Muscle layer of duodenum (tissue), 2 donors: ENCODE data around the gene CDK8.
A peak's percentile ranks its signal among the peaks of the same experiment; 100 is the strongest.

Experiments used
- H3K27ac ChIP-seq: one replicate; pipeline ENCODE4 v1.7.0; 2013; ENCODE audit warnings: mild to moderate bottlenecking, low read length
- H3K27me3 ChIP-seq: one replicate; pipeline ENCODE4 v1.7.0; 2013; ENCODE audit warnings: low read depth, mild to moderate bottlenecking, control low read depth, low read length
- H3K36me3 ChIP-seq, 2 donors: one replicate each; pipeline ENCODE4 v1.7.0; 2013; ENCODE audit warnings: low read length in 2 of 2, control low read depth in 1 of 2, mild to moderate bottlenecking in 1 of 2; ENCODE audit not compliant: insufficient read depth in 2 of 2, control insufficient read depth in 1 of 2
- H3K4me1 ChIP-seq, 2 donors: one replicate each; pipeline ENCODE4 v1.7.0; 2013; ENCODE audit warnings: low read length in 2 of 2, mild to moderate bottlenecking in 2 of 2, control low read depth in 1 of 2, moderate library complexity in 1 of 2; ENCODE audit not compliant: insufficient read depth in 2 of 2, control insufficient read depth in 1 of 2
- H3K4me3 ChIP-seq, 2 donors: one replicate each; pipeline ENCODE4 v1.7.0; 2013; ENCODE audit warnings: low read length in 2 of 2, low read depth in 1 of 2, mild to moderate bottlenecking in 1 of 2
- H3K9me3 ChIP-seq, 2 donors: one replicate each; pipeline ENCODE4 v1.7.0; 2013; ENCODE audit warnings: low read length in 2 of 2, control low read depth in 1 of 2, mild to moderate bottlenecking in 1 of 2; ENCODE audit not compliant: control insufficient read depth in 1 of 2
- donor health status: healthy.

CDK8 gene

GRCh38 chr13:26253787-26254582 is at the start of gene CDK8:
CDK8 (plus strand) TSS chr13:26254129; CDS start chr13:26254642, 513 bp downstream.
- no peaks in the 10 kb centered on the region for H3K27me3 ChIP-seq
- peak within 1 kb of the TSS; percentile 80 for H3K27ac ChIP-seq
- peak within 1 kb of the TSS; percentile 74 to 93 for H3K4me3 ChIP-seq
- no peaks in the 10 kb centered on the region for H3K36me3 ChIP-seq
- no peaks in the 10 kb centered on the region for H3K9me3 ChIP-seq
- peaks cover 9 to 13% of the 10 kb centered on the region in 2 donors for H3K4me1 ChIP-seq

GRCh38 chr13:26208287-26208686 is 45.6 kb upstream of the CDK8 start:
- H3K9me3 ChIP-seq: no peaks in the 10 kb centered on the region
- no peak overlapping the region for H3K4me3 ChIP-seq
- H3K36me3 ChIP-seq: peaks cover 32 to 37% of the 10 kb centered on the region in 2 donors
- H3K4me1 ChIP-seq: no peaks in the 10 kb centered on the region
- no peak overlapping the region for H3K27ac ChIP-seq
- H3K27me3 ChIP-seq: no peaks in the 10 kb centered on the region

DNA sequence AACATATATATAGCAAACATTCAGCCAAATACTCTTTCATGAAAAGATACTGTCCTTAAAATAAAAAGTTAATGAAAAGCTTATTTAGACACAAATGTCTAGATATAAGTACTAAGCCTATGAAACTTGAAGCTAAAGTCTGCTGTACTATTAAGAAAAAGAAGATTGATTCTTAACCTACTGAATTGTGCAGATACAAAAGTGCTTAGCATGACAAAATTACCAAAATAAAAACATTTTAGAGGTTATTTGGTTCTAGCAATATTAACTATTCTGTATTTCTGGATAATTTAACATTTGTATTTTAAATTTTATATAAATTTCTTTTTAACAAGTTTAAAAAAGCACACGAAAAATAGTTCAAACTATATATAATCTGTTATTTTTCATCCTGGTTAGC is 40.6 kb upstream of the CDK8 start:
- peaks cover 65 to 66% of the 10 kb centered on the region in 2 donors for H3K36me3 ChIP-seq
- no peak overlapping the region for H3K4me3 ChIP-seq
- no peaks in the 10 kb centered on the region for H3K9me3 ChIP-seq
- no peak overlapping the region for H3K27ac ChIP-seq
- H3K27me3 ChIP-seq: no peaks in the 10 kb centered on the region
- H3K4me1 ChIP-seq: no peaks in the 10 kb centered on the region

DNA sequence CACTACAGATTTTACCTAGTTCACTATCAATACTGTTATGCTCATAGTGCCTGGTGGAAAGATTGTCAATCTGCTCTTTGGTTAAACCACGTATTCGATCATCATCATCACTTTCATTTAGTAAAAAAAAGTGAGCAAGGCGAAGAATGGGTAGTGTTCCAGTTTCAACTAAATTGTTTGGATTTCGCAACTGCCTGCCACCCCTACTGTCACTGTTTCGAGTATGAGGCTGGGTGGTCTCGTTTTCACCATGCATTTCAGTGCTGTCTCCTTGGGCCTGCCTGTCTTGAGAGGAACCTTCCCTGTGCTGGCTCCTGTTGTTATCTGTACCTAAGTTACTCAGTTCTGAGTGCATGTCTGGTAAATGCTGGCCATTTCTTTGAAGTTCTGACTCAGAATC is 39.9 kb upstream of the CDK8 start:
- no peak overlapping the region for H3K4me3 ChIP-seq
- no peaks in the 10 kb centered on the region for H3K27me3 ChIP-seq
- H3K36me3 ChIP-seq: peaks cover 62 to 64% of the 10 kb centered on the region in 2 donors
- no peak overlapping the region for H3K27ac ChIP-seq
- H3K9me3 ChIP-seq: no peaks in the 10 kb centered on the region
- H3K4me1 ChIP-seq: no peaks in the 10 kb centered on the region

- no peaks in the 10 kb centered on the region for H3K9me3 ChIP-seq
- H3K36me3 ChIP-seq: peaks cover 62 to 64% of the 10 kb centered on the region in 2 donors
- no peak overlapping the region for H3K27ac ChIP-seq
- no peaks in the 10 kb centered on the region for H3K27me3 ChIP-seq
- H3K4me3 ChIP-seq: no peak overlapping the region
- H3K4me1 ChIP-seq: peaks cover 9 to 14% of the 10 kb centered on the region in 2 donors
Observed at GRCh38 chr13:26216042-26216441, 37.9 kb upstream of the CDK8 start.

- H3K36me3 ChIP-seq: peaks cover 41 to 43% of the 10 kb centered on the region in 2 donors
- no peak overlapping the region for H3K4me3 ChIP-seq
- no peaks in the 10 kb centered on the region for H3K27me3 ChIP-seq
- no peak overlapping the region for H3K27ac ChIP-seq
- H3K4me1 ChIP-seq: peaks cover 16 to 19% of the 10 kb centered on the region in 2 donors
- H3K9me3 ChIP-seq: no peaks in the 10 kb centered on the region
Observed at GRCh38 chr13:26219726-26220125, 34.2 kb upstream of the CDK8 start.

DNA sequence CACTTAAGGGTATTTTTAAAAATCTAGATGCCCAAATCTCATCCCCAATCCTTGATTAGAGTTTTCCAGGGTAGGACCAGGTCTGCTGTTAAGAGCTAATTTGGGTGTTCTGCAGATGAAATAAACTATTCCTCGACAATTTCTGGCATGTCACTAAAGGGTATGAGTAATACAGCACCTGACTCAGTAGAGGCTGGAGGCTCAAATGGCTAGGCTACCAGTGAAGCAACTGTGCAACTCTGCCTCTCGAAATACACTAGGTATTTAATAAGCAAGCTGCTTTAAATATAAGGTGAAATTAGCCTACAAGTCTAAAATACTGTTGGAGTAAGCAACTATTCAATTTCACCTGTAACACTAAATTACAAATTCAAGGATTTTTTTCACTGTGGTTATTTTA is 33.4 kb upstream of the CDK8 start:
- no peak overlapping the region for H3K27ac ChIP-seq
- peak overlapping the region; percentile 87 to 92 for H3K4me3 ChIP-seq

DNA sequence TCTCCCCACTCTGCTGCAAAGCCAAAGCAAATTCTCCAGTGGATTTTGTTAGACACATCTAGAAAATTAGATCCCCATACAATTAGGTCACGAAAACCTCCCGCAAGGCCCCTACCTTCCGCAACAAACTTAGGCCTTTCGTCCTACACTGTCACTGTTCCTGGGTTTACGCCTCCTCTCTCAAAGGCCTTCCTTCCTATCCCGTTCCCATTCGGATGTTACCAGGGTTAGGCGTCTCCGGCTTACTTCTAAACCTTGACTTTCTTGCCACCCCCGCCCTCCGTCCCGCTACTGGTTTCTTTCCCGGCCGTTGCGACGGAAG is 32.6 kb upstream of the CDK8 start:
- peaks cover 28 to 33% of the 10 kb centered on the region in 2 donors for H3K36me3 ChIP-seq
- no peaks in the 10 kb centered on the region for H3K27me3 ChIP-seq
- H3K9me3 ChIP-seq: no peaks in the 10 kb centered on the region
- peak overlapping the region; percentile 87 to 92 for H3K4me3 ChIP-seq
- H3K4me1 ChIP-seq: peaks cover 16 to 19% of the 10 kb centered on the region in 2 donors
- H3K27ac ChIP-seq: peak overlapping the region; percentile 96

More for the DNA sequence above, 33.4 kb upstream of the CDK8 start:
- H3K27me3 ChIP-seq: no peaks in the 10 kb centered on the region
- peaks cover 16 to 19% of the 10 kb centered on the region in 2 donors for H3K4me1 ChIP-seq
- no peaks in the 10 kb centered on the region for H3K9me3 ChIP-seq
- H3K36me3 ChIP-seq: peaks cover 33 to 35% of the 10 kb centered on the region in 2 donors

DNA sequence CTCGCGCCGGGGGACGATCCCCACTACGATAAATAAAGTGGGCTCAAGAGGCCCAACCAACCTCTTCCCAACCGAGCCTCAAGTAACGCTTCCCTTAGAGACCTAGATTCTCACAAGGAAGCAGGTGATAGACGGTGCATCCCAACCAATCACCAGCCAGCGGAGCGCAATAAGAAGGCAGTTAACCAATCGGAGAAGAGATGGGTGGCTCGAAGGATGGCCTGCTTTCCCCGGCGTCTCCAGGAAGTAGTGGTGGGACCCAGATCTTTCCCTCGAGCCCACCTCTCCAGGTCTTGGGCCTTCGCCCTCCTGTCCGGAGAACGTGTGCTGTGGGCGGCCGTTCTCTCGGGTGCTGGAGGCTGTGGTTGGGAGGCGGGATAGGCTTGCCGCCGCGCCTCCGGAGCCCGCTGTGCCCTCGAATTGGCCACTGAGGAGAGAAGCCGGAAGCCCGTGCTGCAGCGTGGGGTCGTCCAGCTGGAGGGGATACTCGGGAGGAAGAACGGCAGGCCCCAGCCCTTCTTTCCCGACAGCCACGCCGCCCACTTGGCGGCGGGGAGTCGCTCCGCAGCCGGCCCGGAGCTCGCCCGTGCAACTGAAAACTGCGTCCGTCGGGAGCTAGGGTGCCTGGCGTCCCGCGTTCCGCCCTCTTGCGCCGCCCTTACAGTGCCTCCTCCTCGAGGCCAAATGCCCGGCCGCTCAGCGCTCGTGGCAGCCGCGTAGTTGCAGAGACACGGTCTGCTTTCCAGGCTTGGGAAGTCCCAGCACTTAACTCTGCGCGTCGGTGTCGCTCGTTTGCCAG is 32.0 kb upstream of the CDK8 start, which contains the start of gene RNF6:
RNF6 (minus strand) TSS at position 594 of the 799 bp plus-strand sequence. CDS start 2,665 bp downstream, outside the sequence.
- Histone ChIP-seq H3K9me3 (no peaks in the 10 kb centered on the region), H3K27ac (peak within 1 kb of the TSS; percentile 96), H3K27me3 (no peaks in the 10 kb centered on the region), H3K4me1 (peaks cover 16 to 19% of the 10 kb centered on the region in 2 donors), H3K36me3 (peaks cover 27 to 30% of the 10 kb centered on the region in 2 donors), H3K4me3 (peak within 1 kb of the TSS; percentile 87 to 92)

- Histone ChIP-seq H3K27ac (peak overlapping the region; percentile 96), H3K9me3 (no peaks in the 10 kb centered on the region), H3K4me1 (peaks cover 16 to 19% of the 10 kb centered on the region in 2 donors), H3K4me3 (peak overlapping the region; percentile 87 to 92), H3K27me3 (no peaks in the 10 kb centered on the region), H3K36me3 (peaks cover 20 to 23% of the 10 kb centered on the region in 2 donors)
Observed at GRCh38 chr13:26222520-26223046, 31.3 kb upstream of the CDK8 start.
